GM21717 (cell line): ENCODE data around the gene TEF.
"Not testable (repeated sequence)": the region's sequence is repeated elsewhere in the genome, so short reads cannot be mapped to it uniquely, and the experiment has no call there.

Experiments used
- ATAC-seq: cut with Tn5 transposase; IDR thresholded peaks from one replicate; pipeline ENCODE4 v1.9.1; 2021; ENCODE audit warnings: mild to moderate bottlenecking, moderate library complexity; ENCODE audit not compliant: unreplicated experiment

The TEF gene

GRCh38 chr22:41380993-41381328 lies 781 bp upstream of the TEF start:
- ATAC-seq, result peak; percentile 19

GRCh38 chr22:41382098-41382578 lies 396 bp downstream of the TEF start:
- peak; percentile 28 for ATAC-seq

- no peak for ATAC-seq
Measured at GRCh38 chr22:41382610-41383009, 868 bp downstream of the TEF start.

GRCh38 chr22:41383085-41383484 lies 1.3 kb downstream of the TEF start:
- no peak for ATAC-seq

GRCh38 chr22:41384128-41384527 lies 2.4 kb downstream of the TEF start:
- no peak for ATAC-seq

- ATAC-seq, result no peak
Measured at GRCh38 chr22:41387341-41387740, 5.6 kb downstream of the TEF start.

- no peak for ATAC-seq
Measured at GRCh38 chr22:41394012-41394356, 12.2 kb downstream of the TEF start.

GRCh38 chr22:41395531-41396240 lies 13.9 kb downstream of the TEF start:
- ATAC-seq, result no peak

GRCh38 chr22:41397143-41397811 lies 15.5 kb downstream of the TEF start:
- no peak for ATAC-seq

- no peak for ATAC-seq
Measured at GRCh38 chr22:41398921-41399320, 17.2 kb downstream of the TEF start.

GRCh38 chr22:41401781-41402648 lies 20.3 kb downstream of the TEF start:
- no peak for ATAC-seq

- not testable (repeated sequence) for ATAC-seq
Measured at GRCh38 chr22:41402851-41403250, 21.1 kb downstream of the TEF start.

- peak; percentile 59 for ATAC-seq
Measured at GRCh38 chr22:41403532-41404318, 22.0 kb downstream of the TEF start.

GRCh38 chr22:41405588-41405987 lies 23.8 kb downstream of the TEF start:
- no peak for ATAC-seq

- no peak for ATAC-seq
Measured at GRCh38 chr22:41406410-41406809, 24.7 kb downstream of the TEF start.

GRCh38 chr22:41407433-41407832 lies 25.7 kb downstream of the TEF start:
- no peak for ATAC-seq

GRCh38 chr22:41408665-41409064 lies 26.9 kb downstream of the TEF start:
- ATAC-seq, result no peak

GRCh38 chr22:41410311-41410751 lies 28.6 kb downstream of the TEF start:
- ATAC-seq, result no peak

GRCh38 chr22:41411021-41411851 lies 29.5 kb downstream of the TEF start:
- no peak for ATAC-seq

GRCh38 chr22:41415554-41415953 lies 33.8 kb downstream of the TEF start:
- no peak for ATAC-seq
